ENCODE measurements around the gene FAM20C.

- TF ChIP-seq CTCF (IDR thresholded peaks at IDR 0.05) (no peak), POLR2A (IDR thresholded peaks at IDR 0.05) (no peak)
These were observed 92.7 kb downstream of the FAM20C start for GRCh38 chr7:284762-285722.
